Tibial nerve (tissue), 4 donors: ENCODE results near the gene CCNI. TPM values are rescaled to one million over a fixed set of nuclear protein-coding genes. Genes with fewer than 3 reads are reported as not detected.

ENCODE experiments used
- DNase-seq, 2 donors: peaks; one replicate each; pipeline ENCODE4 v3.0.0-alpha.2; 2019; ENCODE audit warnings: low spot score in 2 of 2
- H3K27ac ChIP-seq, 4 donors: fragments of 200-600 bp; sonication (generic) in 3 of 4; one replicate each; pipeline ENCODE4 v1.5.1; 2017 to 2019; ENCODE audit warnings: mild to moderate bottlenecking in 1 of 4
- H3K27me3 ChIP-seq, 2 donors: fragments of 200-600 bp; sonication (generic) in 1 of 2; one replicate each; pipeline versions ENCODE4 v1.5.1 to v1.6.0; 2017 to 2019
- H3K36me3 ChIP-seq, 3 donors: fragments of 200-600 bp; sonication (generic); one replicate each; pipeline ENCODE4 v1.5.1; 2018 to 2019
- H3K4me1 ChIP-seq, 4 donors: fragments of 200-600 bp; sonication (generic) in 3 of 4; one replicate each; pipeline ENCODE4 v1.5.1; 2017 to 2019
- H3K4me3 ChIP-seq, 4 donors: fragments of 200-600 bp; sonication (generic) in 3 of 4; one replicate each; pipeline ENCODE4 v1.5.1; 2017 to 2019; ENCODE audit warnings: mild to moderate bottlenecking in 1 of 4, moderate library complexity in 1 of 4
- H3K9me3 ChIP-seq, 4 donors: fragments of 200-600 bp; sonication (generic) in 3 of 4; one replicate each; pipeline ENCODE4 v1.5.1; 2017 to 2019
- EP300 ChIP-seq, 2 donors: sonication (generic); formaldehyde crosslinking; IDR thresholded peaks; one replicate each; pipeline ENCODE4 v1.6.1; 2017; ENCODE audit warnings: antibody characterized with exemption in 2 of 2, mild to moderate bottlenecking in 1 of 2
- POLR2A ChIP-seq, 2 donors: fragments of 450-650 bp; IDR thresholded peaks; one replicate each; pipeline ENCODE4 v1.6.1; 2017; ENCODE audit warnings: antibody characterized with exemption in 2 of 2, mild to moderate bottlenecking in 2 of 2, moderate library complexity in 2 of 2
- WGBS, 2 donors: methylation state at CpG; one replicate each; pipeline ENCODE4 v1.1.5; 2018; 5-methylcytosine and 5-hydroxymethylcytosine counted together
- total RNA-seq, 4 donors: library from RNA; depleted of rRNA; stranded (reverse); fragments of >200 nt; gene quantifications; one replicate each; pipeline ENCODE4 v1.1.0, GENCODE V29; 2016
- TF ChIP-seq, protein P1 (sequence below), 5 experiments: fragments of 200-600 bp in 3 of 5; fragments of 450-650 bp in 2 of 5; sonication (generic) in 3 of 5; IDR thresholded peaks; one replicate each; pipeline ENCODE4 v1.5.1; 2016 to 2019; ENCODE audit warnings: antibody characterized with exemption in 5 of 5, mild to moderate bottlenecking in 3 of 5, moderate library complexity in 2 of 5

Gene CCNI
- total RNA-seq, 4 donors from 2014 or later, result 186 to 259 (median 198) TPM

DNA sequence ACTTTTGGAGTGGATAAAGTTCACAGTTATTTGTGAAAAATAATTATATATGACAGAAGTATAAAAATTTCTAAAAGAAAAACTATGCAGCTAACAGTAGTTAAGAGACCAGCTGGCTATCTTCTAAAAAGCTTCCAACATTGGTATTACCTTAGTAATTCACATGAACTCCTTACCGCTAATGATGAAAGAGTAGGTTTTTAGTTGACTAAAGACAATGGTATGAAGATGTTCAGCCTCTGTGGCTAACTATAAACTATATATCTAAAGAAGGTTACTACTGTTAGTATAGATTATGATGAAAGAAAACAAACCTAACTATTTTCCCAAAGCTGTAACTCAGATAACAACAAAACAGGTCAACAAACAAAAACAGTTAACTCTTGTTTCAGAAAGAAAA is 10.4 kb downstream of the CCNI start:
- no peaks in the 10 kb centered on the region for H3K9me3 ChIP-seq
- TF ChIP-seq POLR2A (IDR thresholded peaks at IDR 0.05), result no peak
- no peak for TF ChIP-seq EP300 (IDR thresholded peaks at IDR 0.05)
- TF ChIP-seq, protein P1, sequence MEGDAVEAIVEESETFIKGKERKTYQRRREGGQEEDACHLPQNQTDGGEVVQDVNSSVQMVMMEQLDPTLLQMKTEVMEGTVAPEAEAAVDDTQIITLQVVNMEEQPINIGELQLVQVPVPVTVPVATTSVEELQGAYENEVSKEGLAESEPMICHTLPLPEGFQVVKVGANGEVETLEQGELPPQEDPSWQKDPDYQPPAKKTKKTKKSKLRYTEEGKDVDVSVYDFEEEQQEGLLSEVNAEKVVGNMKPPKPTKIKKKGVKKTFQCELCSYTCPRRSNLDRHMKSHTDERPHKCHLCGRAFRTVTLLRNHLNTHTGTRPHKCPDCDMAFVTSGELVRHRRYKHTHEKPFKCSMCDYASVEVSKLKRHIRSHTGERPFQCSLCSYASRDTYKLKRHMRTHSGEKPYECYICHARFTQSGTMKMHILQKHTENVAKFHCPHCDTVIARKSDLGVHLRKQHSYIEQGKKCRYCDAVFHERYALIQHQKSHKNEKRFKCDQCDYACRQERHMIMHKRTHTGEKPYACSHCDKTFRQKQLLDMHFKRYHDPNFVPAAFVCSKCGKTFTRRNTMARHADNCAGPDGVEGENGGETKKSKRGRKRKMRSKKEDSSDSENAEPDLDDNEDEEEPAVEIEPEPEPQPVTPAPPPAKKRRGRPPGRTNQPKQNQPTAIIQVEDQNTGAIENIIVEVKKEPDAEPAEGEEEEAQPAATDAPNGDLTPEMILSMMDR (IDR thresholded peaks at IDR 0.05), result no peak
- DNase-seq, result no peak
- H3K4me1 ChIP-seq, result peaks cover 0 to 46% (median under 1%) of the 10 kb centered on the region in 4 donors
- WGBS, 2 donors, result 96 to 100% methylated on average over 1 of the region's 1 CpG
- no peaks in the 10 kb centered on the region for H3K27me3 ChIP-seq
- H3K36me3 ChIP-seq, result peaks cover 0 to 63% (median 8%) of the 10 kb centered on the region in 3 donors
- no peak overlapping the region for H3K4me3 ChIP-seq
- no peak overlapping the region for H3K27ac ChIP-seq

DNA sequence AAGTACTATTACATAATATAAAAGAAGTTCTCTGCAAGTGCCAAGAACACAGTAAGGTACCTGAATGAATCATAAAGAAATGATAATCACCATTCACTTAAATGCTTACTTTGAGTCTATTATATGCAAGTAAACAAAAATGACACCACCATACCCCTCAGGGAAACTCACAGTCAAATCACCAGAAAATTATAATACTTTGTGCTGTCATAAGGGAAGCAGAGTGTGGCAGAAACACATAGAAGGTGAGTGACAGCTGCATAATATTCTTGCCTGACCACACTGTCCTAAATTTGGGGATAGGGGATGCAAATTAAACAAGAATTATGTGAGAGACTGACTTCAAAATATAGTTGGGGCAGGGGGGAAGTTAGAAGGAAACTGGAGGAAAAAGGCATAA is 12.9 kb downstream of the CCNI start:
- no peak overlapping the region for H3K27ac ChIP-seq
- no peaks in the 10 kb centered on the region for H3K9me3 ChIP-seq
- DNase-seq, result no peak
- peaks cover 0 to 72% (median 10%) of the 10 kb centered on the region in 3 donors for H3K36me3 ChIP-seq
- H3K4me3 ChIP-seq, result no peak overlapping the region
- no peaks in the 10 kb centered on the region for H3K27me3 ChIP-seq
- peaks cover 0 to 33% (median 4%) of the 10 kb centered on the region in 4 donors for H3K4me1 ChIP-seq
- TF ChIP-seq POLR2A (IDR thresholded peaks at IDR 0.05) (no peak), EP300 (IDR thresholded peaks at IDR 0.05) (no peak)
- TF ChIP-seq, protein P1 (IDR thresholded peaks at IDR 0.05), result no peak

DNA sequence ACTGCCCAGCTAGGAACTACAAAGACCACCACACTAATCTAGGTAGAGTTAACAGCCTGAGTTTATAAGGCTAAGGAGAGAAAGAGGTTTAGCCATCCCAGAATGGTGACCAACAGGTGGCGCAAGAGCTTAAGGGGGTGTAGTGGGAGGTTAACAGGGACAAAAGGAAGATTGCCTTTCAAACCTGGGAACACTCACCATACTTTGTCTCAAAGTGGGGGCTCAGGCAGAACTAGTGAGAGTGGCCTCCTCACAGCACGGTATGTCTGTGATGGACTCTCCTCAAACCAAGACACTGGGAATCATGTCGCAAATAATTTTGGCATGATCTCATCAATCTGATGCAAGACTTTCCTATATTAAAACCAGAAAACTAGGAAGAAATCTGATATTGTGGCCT is 23.4 kb downstream of the CCNI start:
- peak in 1 of 2 donors; percentile 43 for DNase-seq
- H3K4me1 ChIP-seq, result peaks cover 0 to 5% (median 0%) of the 10 kb centered on the region in 4 donors
- 81 to 84% methylated on average over 3 of the region's 3 CpGs for WGBS, 2 donors
- peaks cover 0 to 56% (median 8%) of the 10 kb centered on the region in 3 donors for H3K36me3 ChIP-seq
- TF ChIP-seq POLR2A (IDR thresholded peaks at IDR 0.05) (no peak), EP300 (IDR thresholded peaks at IDR 0.05) (no peak)
- TF ChIP-seq, protein P1 (IDR thresholded peaks at IDR 0.05), result peak in 3 of 5 experiments; percentile 20 to 42 (median 23)
- H3K9me3 ChIP-seq, result no peaks in the 10 kb centered on the region
- H3K27ac ChIP-seq, result no peak overlapping the region
- H3K27me3 ChIP-seq, result no peaks in the 10 kb centered on the region
- H3K4me3 ChIP-seq, result no peak overlapping the region

DNA sequence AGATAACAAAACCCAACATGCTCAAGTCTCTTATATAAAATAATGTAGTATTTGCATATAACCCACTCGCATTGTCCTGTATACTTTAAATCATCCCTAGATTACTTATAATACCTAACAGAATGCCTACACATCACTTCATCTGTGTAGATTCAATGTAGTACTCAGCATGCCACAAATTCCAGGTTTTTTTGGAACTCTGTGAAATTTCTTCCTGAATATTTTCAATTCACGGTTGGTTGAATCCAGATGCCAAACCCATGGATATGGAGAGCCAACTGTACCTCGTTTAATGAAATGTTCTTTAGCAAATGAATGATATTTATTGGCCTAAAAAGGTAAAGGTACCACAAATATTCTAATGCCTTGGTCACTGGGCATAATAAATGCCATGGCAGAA is 24.8 kb downstream of the CCNI start:
- H3K4me1 ChIP-seq, result no peaks in the 10 kb centered on the region
- WGBS, 2 donors, result 70 to 75% methylated on average over 3 of the region's 3 CpGs
- H3K27me3 ChIP-seq, result no peaks in the 10 kb centered on the region
- DNase-seq, result no peak
- no peaks in the 10 kb centered on the region for H3K9me3 ChIP-seq
- no peak for TF ChIP-seq POLR2A (IDR thresholded peaks at IDR 0.05)
- TF ChIP-seq EP300 (IDR thresholded peaks at IDR 0.05), result no peak
- TF ChIP-seq, protein P1 (IDR thresholded peaks at IDR 0.05), result no peak
- H3K27ac ChIP-seq, result no peak overlapping the region
- H3K36me3 ChIP-seq, result peaks cover 0 to 64% (median 8%) of the 10 kb centered on the region in 3 donors
- no peak overlapping the region for H3K4me3 ChIP-seq

DNA sequence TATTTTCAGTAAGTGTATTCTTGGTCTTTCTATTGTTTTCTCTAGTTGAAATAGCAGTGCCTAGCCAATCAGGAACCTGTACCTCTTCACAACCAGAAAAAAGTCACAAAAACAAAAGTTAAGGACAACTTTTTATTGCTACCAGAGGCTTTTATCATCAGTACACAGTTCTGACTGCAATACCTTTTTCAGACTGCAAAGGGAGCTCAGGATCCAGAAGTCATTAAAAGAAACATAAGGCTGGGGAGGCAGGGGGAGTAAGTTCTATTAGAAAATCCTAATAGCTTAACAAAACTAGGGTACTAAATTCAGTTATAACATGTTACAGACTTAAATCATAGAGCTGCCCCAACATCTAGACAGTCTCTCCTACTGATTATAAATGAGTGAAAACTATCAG is 28.8 kb downstream of the CCNI start:
- Histone ChIP-seq H3K27me3 (no peaks in the 10 kb centered on the region), H3K36me3 (peaks cover 0 to 39% (median 8%) of the 10 kb centered on the region in 3 donors), H3K9me3 (no peaks in the 10 kb centered on the region), H3K27ac (no peak overlapping the region), H3K4me3 (no peak overlapping the region), H3K4me1 (peaks cover 0 to 17% (median 0%) of the 10 kb centered on the region in 4 donors)
- no peak for TF ChIP-seq POLR2A (IDR thresholded peaks at IDR 0.05)
- no peak for TF ChIP-seq EP300 (IDR thresholded peaks at IDR 0.05)
- TF ChIP-seq, protein P1 (IDR thresholded peaks at IDR 0.05), result peak in 4 of 5 experiments; percentile 14 to 35 (median 21)
- DNase-seq, result no peak
